Activated CD4-positive, alpha-beta T cell treated with anti-CD3 and anti-CD28 coated beads for 4 hours (primary cell): Measurements from ENCODE around the gene TESMIN.

Experiments
- DNase-seq, 2 donors: peaks; one replicate each; pipeline ENCODE4 v3.0.0-alpha.2; 2020

Gene TESMIN

GRCh38 chr11:68658097-68658496 lies 93.2 kb downstream of the TESMIN start:
- no peak for DNase-seq
